HEK293 (cell line): Measurements from ENCODE around the gene KLHDC4.

Experiments
- CTCF ChIP-seq: fragments of 450-650 bp; formaldehyde crosslinking; IDR thresholded peaks from 2 replicates; pipeline ENCODE4 v1.5.1; 2016; ENCODE audit warnings: missing biosample characterization, missing genetic modification characterization
- PRDM2 ChIP-seq: fragments of 450-650 bp; formaldehyde crosslinking; IDR thresholded peaks from 2 replicates; pipeline ENCODE4 v1.5.1; 2016; ENCODE audit warnings: missing biosample characterization, missing genetic modification characterization, borderline replicate concordance
- REST ChIP-seq: fragments of 450-650 bp; formaldehyde crosslinking; IDR thresholded peaks from 2 replicates; pipeline ENCODE4 v1.5.1; 2016; ENCODE audit warnings: missing biosample characterization, missing genetic modification characterization
- SP2 ChIP-seq: fragments of 450-650 bp; formaldehyde crosslinking; IDR thresholded peaks from 2 replicates; pipeline ENCODE4 v1.5.1; 2016; ENCODE audit warnings: missing biosample characterization, missing genetic modification characterization
- ZBTB20 ChIP-seq: fragments of 450-650 bp; formaldehyde crosslinking; IDR thresholded peaks from 2 replicates; pipeline ENCODE4 v1.5.1; 2016; ENCODE audit warnings: missing biosample characterization, missing genetic modification characterization
- ZBTB26 ChIP-seq: fragments of 450-650 bp; formaldehyde crosslinking; optimal IDR thresholded peaks from 2 replicates; pipeline ENCODE3; 2016; ENCODE audit warnings: missing biosample characterization, mild to moderate bottlenecking, missing genetic modification characterization
- ZBTB49 ChIP-seq: fragments of 450-650 bp; formaldehyde crosslinking; IDR thresholded peaks from 2 replicates; pipeline ENCODE4 v1.5.1; 2016; ENCODE audit warnings: missing biosample characterization, missing genetic modification characterization, low read depth
- ZNF133 ChIP-seq: fragments of 450-650 bp; formaldehyde crosslinking; IDR thresholded peaks from 2 replicates; pipeline ENCODE4 v1.5.1; 2016; ENCODE audit warnings: missing biosample characterization, missing genetic modification characterization
- ZNF148 ChIP-seq: fragments of 450-650 bp; formaldehyde crosslinking; IDR thresholded peaks from 2 replicates; pipeline ENCODE4 v1.5.0; 2017; ENCODE audit warnings: missing biosample characterization, missing genetic modification characterization, borderline replicate concordance
- ZNF24 ChIP-seq: fragments of 450-650 bp; formaldehyde crosslinking; IDR thresholded peaks from 2 replicates; pipeline ENCODE4 v1.5.1; 2016; ENCODE audit warnings: missing biosample characterization, missing genetic modification characterization
- ZNF280D ChIP-seq: fragments of 450-650 bp; formaldehyde crosslinking; IDR thresholded peaks from 2 replicates; pipeline ENCODE4 v1.5.1; 2016; ENCODE audit warnings: missing biosample characterization, missing genetic modification characterization
- ZNF514 ChIP-seq: fragments of 450-650 bp; formaldehyde crosslinking; IDR thresholded peaks from 2 replicates; pipeline ENCODE4 v1.5.1; 2016; ENCODE audit warnings: missing biosample characterization, missing genetic modification characterization
- ZNF580 ChIP-seq: fragments of 450-650 bp; formaldehyde crosslinking; IDR thresholded peaks from 2 replicates; pipeline ENCODE4 v1.5.1; 2016; ENCODE audit warnings: missing biosample characterization, missing genetic modification characterization
- ZXDB ChIP-seq: fragments of 450-650 bp; formaldehyde crosslinking; IDR thresholded peaks from 2 replicates; pipeline ENCODE4 v1.5.1; 2016; ENCODE audit warnings: missing biosample characterization, missing genetic modification characterization

- TF ChIP-seq CTCF (tag by site-specific recombination) (no peak), ZNF148 (tag by site-specific recombination) (no peak), ZNF133 (no peak), ZBTB49 (tag by site-specific recombination) (no peak), ZNF514 (tag by site-specific recombination) (no peak), ZBTB26 (no peak), ZBTB20 (tag by site-specific recombination) (no peak), ZNF580 (tag by site-specific recombination) (no peak), ZNF280D (tag by site-specific recombination) (no peak), REST (no peak), ZNF24 (tag by site-specific recombination) (no peak), SP2 (tag by site-specific recombination) (no peak), PRDM2 (tag by site-specific recombination) (no peak), ZXDB (tag by site-specific recombination) (no peak)
These were observed 950 bp downstream of the KLHDC4 start for GRCh38 chr16:87764600-87765472.
